NCI-H2171 treated with DMSO at 0.1 percent for 48 hours (cell line): ENCODE data around the gene NFATC1.

Experiments
- DNase-seq: peaks from one replicate; lab custom pipeline; 2025; lab: John Stamatoyannopoulos, UW

The NFATC1 gene

GRCh38 chr18:79405019-79405780, 9.5 kb downstream of the NFATC1 start:
- DNase-seq: no peak

- DNase-seq: no peak
These were observed 10.2 kb downstream of the NFATC1 start for GRCh38 chr18:79405781-79406575.

GRCh38 chr18:79406708-79407107, 11.0 kb downstream of the NFATC1 start:
- no peak for DNase-seq

GRCh38 chr18:79409313-79409712, 13.6 kb downstream of the NFATC1 start:
- DNase-seq: no peak

GRCh38 chr18:79410171-79410641, 14.5 kb downstream of the NFATC1 start:
- DNase-seq: no peak

GRCh38 chr18:79410731-79411613, 15.2 kb downstream of the NFATC1 start:
- DNase-seq: no peak

GRCh38 chr18:79411614-79412526, 16.1 kb downstream of the NFATC1 start:
- DNase-seq: peak; percentile 76

- no peak for DNase-seq
These were observed 17.3 kb downstream of the NFATC1 start for GRCh38 chr18:79413025-79413424.

GRCh38 chr18:79413426-79413825, 17.7 kb downstream of the NFATC1 start:
- no peak for DNase-seq

GRCh38 chr18:79413901-79414300, 18.2 kb downstream of the NFATC1 start:
- DNase-seq: no peak

GRCh38 chr18:79416022-79416676, 20.4 kb downstream of the NFATC1 start:
- DNase-seq: no peak

- no peak for DNase-seq
These were observed 20.9 kb downstream of the NFATC1 start for GRCh38 chr18:79416677-79417052.

- no peak for DNase-seq
These were observed 22.5 kb downstream of the NFATC1 start for GRCh38 chr18:79418236-79418635.

GRCh38 chr18:79418642-79419041, 22.9 kb downstream of the NFATC1 start:
- no peak for DNase-seq

- DNase-seq: peak; percentile 54
These were observed 24.5 kb downstream of the NFATC1 start for GRCh38 chr18:79420033-79420745.

GRCh38 chr18:79421275-79421857, 25.6 kb downstream of the NFATC1 start:
- DNase-seq: no peak

GRCh38 chr18:79422022-79422782, 26.5 kb downstream of the NFATC1 start:
- no peak for DNase-seq

GRCh38 chr18:79422783-79423165, 27.0 kb downstream of the NFATC1 start:
- no peak for DNase-seq
